Astrocyte (in vitro differentiated cells and primary cell): ENCODE measurements around the gene NT5C. TPM values are rescaled to one million over a fixed set of nuclear protein-coding genes. Genes with fewer than 3 reads are reported as not detected.
"Not testable (repeated sequence)": the region's sequence is repeated elsewhere in the genome, so short reads cannot be mapped to it uniquely, and the experiment has no call there.

ENCODE experiments used
- DNase-seq: peaks from one replicate; pipeline ENCODE4 v3.0.0-alpha.2; 2010; ENCODE audit warnings: low read depth
- FAIRE-seq: peaks from 2 replicates; lab custom pipeline; 2011; peaks lifted over from hg19 to GRCh38; lab: Jason Lieb, UNC
- H2AFZ ChIP-seq: 2 replicates; pipeline ENCODE4 v1.6.0; 2012; ENCODE audit warnings: low read depth, low read length, inconsistent platforms
- H3K27ac ChIP-seq: 2 replicates; pipeline ENCODE4 v1.5.1; 2011; ENCODE audit warnings: low read depth, low read length, inconsistent platforms
- H3K27me3 ChIP-seq: 2 replicates; pipeline ENCODE4 v1.6.0; 2011; ENCODE audit warnings: low read length, inconsistent platforms; ENCODE audit not compliant: insufficient read depth
- H3K36me3 ChIP-seq: 2 replicates; pipeline ENCODE4 v1.5.1; 2011; ENCODE audit warnings: low read length, inconsistent platforms; ENCODE audit not compliant: insufficient read depth
- H3K4me1 ChIP-seq: 2 replicates; pipeline ENCODE4 v1.5.1; 2011; ENCODE audit warnings: low read length, inconsistent platforms; ENCODE audit not compliant: insufficient read depth
- H3K4me2 ChIP-seq: 2 replicates; pipeline ENCODE4 v1.6.0; 2012; ENCODE audit warnings: low read length, inconsistent platforms
- H3K4me3 ChIP-seq: 2 replicates; pipeline ENCODE4 v1.5.1; 2011; ENCODE audit warnings: low read depth, mild to moderate bottlenecking, low read length, inconsistent platforms; ENCODE audit not compliant: insufficient read depth
- H3K79me2 ChIP-seq: 2 replicates; pipeline ENCODE4 v1.6.0; 2012; ENCODE audit warnings: mild to moderate bottlenecking, low read length, inconsistent platforms; ENCODE audit not compliant: insufficient read depth
- H3K9ac ChIP-seq: 2 replicates; pipeline ENCODE4 v1.6.0; 2012; ENCODE audit warnings: mild to moderate bottlenecking, low read length, inconsistent platforms
- H3K9me3 ChIP-seq: 2 replicates; pipeline ENCODE4 v1.5.1; 2012; ENCODE audit warnings: low read depth, mild to moderate bottlenecking, low read length, inconsistent platforms; ENCODE audit not compliant: insufficient read depth
- H4K20me1 ChIP-seq: 2 replicates; pipeline ENCODE4 v1.6.0; 2012; ENCODE audit warnings: low read length, inconsistent platforms; ENCODE audit not compliant: insufficient read depth
- H3K27ac Mint-ChIP-seq: one replicate; pipeline ENCODE4 v1.8.0; 2021; ENCODE audit warnings: mild to moderate bottlenecking, mixed read lengths; ENCODE audit not compliant: unreplicated experiment
- H3K27me3 Mint-ChIP-seq: one replicate; pipeline ENCODE4 v1.8.0; 2021; ENCODE audit warnings: low read depth, mixed read lengths; ENCODE audit not compliant: unreplicated experiment
- H3K36me3 Mint-ChIP-seq: one replicate; pipeline ENCODE4 v1.8.0; 2021; ENCODE audit warnings: low read depth, mixed read lengths; ENCODE audit not compliant: unreplicated experiment
- H3K4me1 Mint-ChIP-seq: one replicate; pipeline ENCODE4 v1.8.0; 2021; ENCODE audit warnings: low read depth, mixed read lengths; ENCODE audit not compliant: unreplicated experiment
- H3K4me3 Mint-ChIP-seq: one replicate; pipeline ENCODE4 v1.8.0; 2021; ENCODE audit warnings: mild to moderate bottlenecking, moderate library complexity, mixed read lengths; ENCODE audit not compliant: unreplicated experiment
- H3K9me3 Mint-ChIP-seq: one replicate; pipeline ENCODE4 v1.8.0; 2021; ENCODE audit warnings: mild to moderate bottlenecking, mixed read lengths; ENCODE audit not compliant: unreplicated experiment
- EZH2 ChIP-seq: IDR thresholded peaks from 2 replicates; pipeline ENCODE4 v1.6.1; 2012; ENCODE audit warnings: mild to moderate bottlenecking, low read length, inconsistent platforms; ENCODE audit not compliant: insufficient read depth
- total RNA-seq: library from RNA; stranded (reverse); gene quantifications from 2 replicates; pipeline ENCODE4 v1.2.1, GENCODE V29; 2021
- TF ChIP-seq, protein P1 (sequence below): IDR thresholded peaks from 2 replicates; pipeline ENCODE4 v1.5.1; 2011; ENCODE audit warnings: low read depth, mild to moderate bottlenecking, inconsistent platforms, low read length, moderate library complexity; ENCODE audit not compliant: insufficient read depth

The NT5C gene
- total RNA-seq, 1 donor from 2014 or later = 29.5 TPM

DNA sequence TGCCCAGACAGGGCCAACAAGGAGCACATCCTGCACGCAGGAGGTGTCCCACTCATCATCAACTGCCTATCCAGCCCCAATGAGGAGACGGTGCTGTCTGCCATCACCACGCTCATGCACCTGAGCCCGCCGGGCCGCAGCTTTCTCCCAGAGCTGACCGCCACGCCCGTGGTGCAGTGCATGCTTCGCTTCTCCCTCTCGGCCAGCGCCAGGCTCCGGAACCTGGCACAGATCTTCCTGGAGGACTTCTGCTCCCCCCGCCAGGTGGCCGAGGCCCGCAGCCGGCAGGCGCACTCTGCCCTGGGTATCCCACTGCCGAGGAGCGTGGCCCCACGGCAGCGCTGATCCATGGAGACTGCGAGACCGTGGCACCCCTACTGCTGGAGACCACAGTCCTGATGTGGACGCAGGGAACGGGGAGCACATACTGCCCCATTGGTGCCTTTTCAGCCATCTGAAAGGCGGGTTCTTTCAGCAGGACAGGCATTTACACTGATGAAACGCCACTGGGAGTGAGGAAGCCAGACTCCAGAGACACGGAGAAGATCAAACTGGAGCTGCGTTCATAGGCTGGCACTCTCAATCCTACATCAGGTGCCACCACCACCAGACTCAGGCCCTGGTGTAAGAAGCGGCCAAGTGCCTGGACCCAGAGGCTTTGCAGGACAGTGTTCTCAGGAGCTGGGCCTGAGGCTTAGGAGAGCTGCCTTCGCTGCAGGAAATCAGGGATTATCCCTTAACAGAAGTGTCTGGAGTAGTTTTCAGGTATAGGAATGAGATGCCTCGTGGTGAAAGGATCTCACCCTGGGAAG is 2.6 kb downstream of the NT5C start:
- H3K4me1 ChIP-seq = peaks cover 23% of the 10 kb centered on the region
- Mint-ChIP-seq H3K9me3 (no peaks in the 10 kb centered on the region), H3K27ac (no peak overlapping the region), H3K4me3 (no peak overlapping the region), H3K27me3 (no peaks in the 10 kb centered on the region), H3K36me3 (peaks cover 3% of the 10 kb centered on the region), H3K4me1 (peaks cover 12% of the 10 kb centered on the region)
- peaks cover 6% of the 10 kb centered on the region for H3K36me3 ChIP-seq
- no peaks in the 10 kb centered on the region for H3K27me3 ChIP-seq
- FAIRE-seq (no peak), DNase-seq (no peak)
- TF ChIP-seq, protein P1, sequence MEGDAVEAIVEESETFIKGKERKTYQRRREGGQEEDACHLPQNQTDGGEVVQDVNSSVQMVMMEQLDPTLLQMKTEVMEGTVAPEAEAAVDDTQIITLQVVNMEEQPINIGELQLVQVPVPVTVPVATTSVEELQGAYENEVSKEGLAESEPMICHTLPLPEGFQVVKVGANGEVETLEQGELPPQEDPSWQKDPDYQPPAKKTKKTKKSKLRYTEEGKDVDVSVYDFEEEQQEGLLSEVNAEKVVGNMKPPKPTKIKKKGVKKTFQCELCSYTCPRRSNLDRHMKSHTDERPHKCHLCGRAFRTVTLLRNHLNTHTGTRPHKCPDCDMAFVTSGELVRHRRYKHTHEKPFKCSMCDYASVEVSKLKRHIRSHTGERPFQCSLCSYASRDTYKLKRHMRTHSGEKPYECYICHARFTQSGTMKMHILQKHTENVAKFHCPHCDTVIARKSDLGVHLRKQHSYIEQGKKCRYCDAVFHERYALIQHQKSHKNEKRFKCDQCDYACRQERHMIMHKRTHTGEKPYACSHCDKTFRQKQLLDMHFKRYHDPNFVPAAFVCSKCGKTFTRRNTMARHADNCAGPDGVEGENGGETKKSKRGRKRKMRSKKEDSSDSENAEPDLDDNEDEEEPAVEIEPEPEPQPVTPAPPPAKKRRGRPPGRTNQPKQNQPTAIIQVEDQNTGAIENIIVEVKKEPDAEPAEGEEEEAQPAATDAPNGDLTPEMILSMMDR = no peak
- no peak for TF ChIP-seq EZH2
- no peak overlapping the region for H3K9ac ChIP-seq
- H3K9me3 ChIP-seq = no peaks in the 10 kb centered on the region
- H4K20me1 ChIP-seq = peaks cover 15% of the 10 kb centered on the region
- no peak overlapping the region for H2AFZ ChIP-seq
- H3K4me2 ChIP-seq = no peak overlapping the region
- H3K27ac ChIP-seq = no peak overlapping the region
- H3K79me2 ChIP-seq = peaks cover 24% of the 10 kb centered on the region
- H3K4me3 ChIP-seq = no peak overlapping the region

DNA sequence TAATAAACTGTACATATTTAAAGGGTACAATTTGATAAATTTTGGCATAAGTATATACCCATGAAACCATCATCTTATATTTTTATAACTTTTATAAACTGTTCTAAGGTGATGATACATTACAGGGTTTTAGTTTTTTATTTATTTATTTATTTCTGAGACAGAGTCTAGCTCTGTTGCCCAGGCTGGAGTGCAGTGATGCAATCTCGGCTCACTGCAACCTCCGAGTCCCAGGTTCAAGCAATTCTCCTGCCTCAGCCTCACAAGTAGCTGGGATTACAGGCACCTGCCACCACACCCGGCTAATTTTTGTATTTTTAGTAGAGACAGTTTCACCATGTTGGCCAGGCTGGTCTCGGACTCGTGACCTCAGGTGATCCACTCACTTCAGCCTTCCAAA is 3.6 kb downstream of the NT5C start:
- not testable (repeated sequence) for H3K27me3 ChIP-seq, H3K27me3 Mint-ChIP-seq, FAIRE-seq, H2AFZ ChIP-seq, H3K9ac ChIP-seq, H3K4me2 ChIP-seq, H3K27ac ChIP-seq, DNase-seq, H3K27ac Mint-ChIP-seq, H3K4me3 ChIP-seq, H3K36me3 Mint-ChIP-seq, H3K9me3 Mint-ChIP-seq, H3K36me3 ChIP-seq, H3K9me3 ChIP-seq
- Mint-ChIP-seq H3K4me3 (peak overlapping the region; percentile 50), H3K4me1 (peaks cover 12% of the 10 kb centered on the region)
- H3K79me2 ChIP-seq = peaks cover 24% of the 10 kb centered on the region
- H3K4me1 ChIP-seq = peaks cover 25% of the 10 kb centered on the region
- peaks cover 15% of the 10 kb centered on the region for H4K20me1 ChIP-seq

DNA sequence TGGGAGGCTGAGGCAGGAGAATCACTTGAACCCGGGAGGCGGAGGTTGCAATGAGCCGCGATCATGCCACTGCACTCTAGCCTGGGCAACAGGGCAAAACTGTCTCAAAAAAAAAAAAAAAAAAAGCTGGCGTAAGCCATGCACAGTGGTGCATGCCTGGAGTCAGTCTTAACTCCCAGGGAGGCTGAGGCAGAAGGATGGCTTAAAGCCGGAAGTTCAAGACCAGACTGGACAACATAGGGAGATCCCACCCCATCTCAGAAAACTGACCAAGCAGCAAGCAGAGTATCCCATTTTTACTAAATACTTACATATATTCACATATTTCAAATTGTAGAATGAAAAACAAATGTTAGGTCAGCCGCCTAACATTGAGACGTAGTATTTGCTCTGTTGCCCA is 4.6 kb downstream of the NT5C start:
- Mint-ChIP-seq H3K27me3 (no peaks in the 10 kb centered on the region), H3K4me3 (no peak overlapping the region), H3K9me3 (no peaks in the 10 kb centered on the region), H3K36me3 (peaks cover 3% of the 10 kb centered on the region), H3K27ac (no peak overlapping the region), H3K4me1 (peaks cover 12% of the 10 kb centered on the region)
- Histone ChIP-seq H4K20me1 (peaks cover 15% of the 10 kb centered on the region), H3K27me3 (no peaks in the 10 kb centered on the region), H3K36me3 (peaks cover 6% of the 10 kb centered on the region), H3K9me3 (no peaks in the 10 kb centered on the region), H3K4me2 (no peak overlapping the region), H2AFZ (no peak overlapping the region), H3K9ac (no peak overlapping the region), H3K79me2 (peaks cover 24% of the 10 kb centered on the region), H3K27ac (no peak overlapping the region), H3K4me1 (peaks cover 23% of the 10 kb centered on the region), H3K4me3 (no peak overlapping the region)
- no peak for FAIRE-seq
- no peak for TF ChIP-seq EZH2
- TF ChIP-seq, protein P1 = no peak
- no peak for DNase-seq
